ENCODE results near the gene DSG3. TPM values are rescaled to one million over a fixed set of nuclear protein-coding genes. Genes with fewer than 3 reads are reported as not detected.
A peak's percentile ranks its signal among the peaks of the same experiment; 100 is the strongest.

Gene DSG3
- total and polyA plus RNA-seq, 10 of the 15 experiments (the other 5 are each of a cell fraction or from before 2014, with no cell fraction given) = 0.01 to 0.36 (median 0.30) TPM

GRCh38 chr18:31497836-31498573, 50.5 kb downstream of the DSG3 start, which contains the start of gene DSG2:
TSS of gene DSG2 (plus strand) at chr18:31498177. CDS start at chr18:31498252, 75 bp downstream.
- CTCF ChIA-PET = interaction anchor here (0.6 to 1.3 kb wide), 2 partner anchors 148 to 240 kb away, joined by 3 to 4 read pairs; no protein-coding TSS in a partner anchor
- H3K79me2 ChIP-seq (ENCODE audit: control insufficient read depth, insufficient read depth, low read length) = peaks cover 24% of the 10 kb centered on the region
- intact Hi-C loops (cut with micrococcal nuclease; ENCODE audit: unreplicated experiment) = loop anchor here (5.0 to 10.0 kb wide), 2 partner anchors 159 to 263 kb away; no protein-coding TSS in a partner anchor
- BruUV-seq (replicated peaks) = no TSS peak
- POLR2A ChIA-PET = interaction anchor here (3.1 kb wide), 1 partner anchor 8 kb away, joined by 35 read pairs; no protein-coding TSS in a partner anchor
- H3K36me3 ChIP-seq (ENCODE audit: control insufficient read depth in 2 of 2, insufficient read depth in 2 of 2, low read length in 1 of 2) = no peaks in the 10 kb centered on the region
- FAIRE-seq = no peak
- in situ Hi-C loops (cut with MboI) = no loop called here
- RAD21 ChIA-PET (ENCODE audit: unreplicated experiment) = interaction anchor here (1.1 to 3.0 kb wide), 3 partner anchors 7 to 73 kb away, joined by 3 to 33 read pairs (median 16); no protein-coding TSS in a partner anchor
- H2AFZ ChIP-seq (ENCODE audit: control insufficient read depth, low read depth, low read length) = peak within 1 kb of the TSS; percentile 88
- H3K4me2 ChIP-seq (ENCODE audit: control insufficient read depth, insufficient read depth) = peak within 1 kb of the TSS; percentile 87
- H3K4me3 ChIP-seq = peak within 1 kb of the TSS; percentile 88
- no peaks in the 10 kb centered on the region for H3K9me3 ChIP-seq (replicated peaks; ENCODE audit: control insufficient read depth, insufficient read depth, low read length)
- SMC1A ChIA-PET (ENCODE audit: uncharacterized antibody, unreplicated experiment) = interaction anchor here (1.1 to 5.0 kb wide), 3 partner anchors 11 to 253 kb away, joined by 3 to 21 read pairs (median 18); no protein-coding TSS in a partner anchor
- 1% methylated on average over 39 of the region's 79 CpGs for WGBS (ENCODE audit: insufficient coverage, insufficient replicate concordance, low lambda C conversion rate, missing lambda C conversion rate)
- peak; percentile 82 for ATAC-seq
- no peak for DNase-seq (ENCODE audit: low read depth, low spot score)
- peak within 1 kb of the TSS; percentile 92 for H3K9ac ChIP-seq (ENCODE audit: control insufficient read depth, insufficient read depth, low read length)
- H3K27me3 ChIP-seq (replicated peaks in 1 of 2; ENCODE audit: control insufficient read depth in 2 of 2, insufficient read depth in 2 of 2, low read length in 1 of 2) = no peaks in the 10 kb centered on the region
- H3K27ac ChIP-seq (ENCODE audit: control insufficient read depth, insufficient read depth) = peak within 1 kb of the TSS; percentile 79
- H3K4me1 ChIP-seq (ENCODE audit: control insufficient read depth, insufficient read depth, low read length) = peaks cover 6% of the 10 kb centered on the region
- H4K20me1 ChIP-seq (ENCODE audit: control insufficient read depth, insufficient read depth) = no peaks in the 10 kb centered on the region
- no peak for TF ChIP-seq NR2C1 (IDR thresholded peaks at IDR 0.05)
- TF ChIP-seq SUPT20H (IDR thresholded peaks at IDR 0.05; ENCODE audit: borderline replicate concordance, control insufficient read depth, low read depth, low read length) = no peak
- TF ChIP-seq ZBED1 (IDR thresholded peaks at IDR 0.05; ENCODE audit: borderline replicate concordance) = no peak
- no peak for TF ChIP-seq SREBF1 (IDR thresholded peaks at IDR 0.05; ENCODE audit: low read length)
- TF ChIP-seq USF1 (IDR thresholded peaks at IDR 0.05; ENCODE audit: borderline replicate concordance, extremely low read length, insufficient read depth, low read depth, low read length) = no peak
- TF ChIP-seq NBN (IDR thresholded peaks at IDR 0.05) = peak; percentile 23; the same call in 1 of the 2 replicates
- no peak for TF ChIP-seq ZBTB33 (IDR thresholded peaks at IDR 0.05)
- 0 out of 2 replicates have a peak, but pooled peaks have one; percentile 27 for TF ChIP-seq RUNX3 (IDR thresholded peaks at IDR 0.05; ENCODE audit: low read length)
- TF ChIP-seq POLR2A (IDR thresholded peaks at IDR 0.05; ENCODE audit: low read depth, low read length) = peak; percentile 89
- no peak for TF ChIP-seq KLF5 (IDR thresholded peaks at IDR 0.05; ENCODE audit: partially characterized antibody)
- no peak for TF ChIP-seq ZNF207 (IDR thresholded peaks at IDR 0.05; ENCODE audit: borderline replicate concordance)
- no peak for TF ChIP-seq FOS (IDR thresholded peaks at IDR 0.05; ENCODE audit: borderline replicate concordance, extremely low read depth, insufficient read length)
- no peak for TF ChIP-seq USF2 (IDR thresholded peaks at IDR 0.05; ENCODE audit: borderline replicate concordance, low read depth, low read length)
- TF ChIP-seq PAX5 (IDR thresholded peaks at IDR 0.05; ENCODE audit: borderline replicate concordance, low read depth, low read length) = no peak
- TF ChIP-seq HCFC1 (IDR thresholded peaks at IDR 0.05; ENCODE audit: low read length) = no peak
- peak; percentile 81 for TF ChIP-seq IKZF1 (conservative IDR thresholded peaks at IDR 0.05)
- no peak for TF ChIP-seq RELA (IDR thresholded peaks at IDR 0.05; ENCODE audit: borderline replicate concordance, partially characterized antibody)
- no peak for TF ChIP-seq ZZZ3 (IDR thresholded peaks at IDR 0.05; ENCODE audit: control insufficient read depth, insufficient read length, low read depth)
- TF ChIP-seq NR2F1 (conservative IDR thresholded peaks at IDR 0.05) = peak; percentile 32; the same call in 1 of the 2 replicates
- TF ChIP-seq NRF1 (conservative IDR thresholded peaks at IDR 0.05; ENCODE audit: low read depth, low read length) = no peak
- TF ChIP-seq SMAD5 (IDR thresholded peaks at IDR 0.05; ENCODE audit: low read depth) = no peak
- no peak for TF ChIP-seq NFXL1 (IDR thresholded peaks at IDR 0.05; ENCODE audit: borderline replicate concordance)

Data from GM12878 (cell line).